GM10266 (cell line): ENCODE measurements around the gene BMP8A.
"Not testable (repeated sequence)": the region's sequence is repeated elsewhere in the genome, so short reads cannot be mapped to it uniquely, and the experiment has no call there.

Source experiments
- DNase-seq: peaks from one replicate; pipeline ENCODE4 v3.0.0; 2012; ENCODE audit errors: extremely low spot score
- TF ChIP-seq, protein P1 (sequence below): IDR thresholded peaks from 2 replicates; pipeline ENCODE4 v1.5.1; 2012; ENCODE audit warnings: mild to moderate bottlenecking, low read depth; ENCODE audit not compliant: control insufficient read depth, insufficient read depth; ENCODE audit errors: missing control alignments

The BMP8A gene

DNA sequence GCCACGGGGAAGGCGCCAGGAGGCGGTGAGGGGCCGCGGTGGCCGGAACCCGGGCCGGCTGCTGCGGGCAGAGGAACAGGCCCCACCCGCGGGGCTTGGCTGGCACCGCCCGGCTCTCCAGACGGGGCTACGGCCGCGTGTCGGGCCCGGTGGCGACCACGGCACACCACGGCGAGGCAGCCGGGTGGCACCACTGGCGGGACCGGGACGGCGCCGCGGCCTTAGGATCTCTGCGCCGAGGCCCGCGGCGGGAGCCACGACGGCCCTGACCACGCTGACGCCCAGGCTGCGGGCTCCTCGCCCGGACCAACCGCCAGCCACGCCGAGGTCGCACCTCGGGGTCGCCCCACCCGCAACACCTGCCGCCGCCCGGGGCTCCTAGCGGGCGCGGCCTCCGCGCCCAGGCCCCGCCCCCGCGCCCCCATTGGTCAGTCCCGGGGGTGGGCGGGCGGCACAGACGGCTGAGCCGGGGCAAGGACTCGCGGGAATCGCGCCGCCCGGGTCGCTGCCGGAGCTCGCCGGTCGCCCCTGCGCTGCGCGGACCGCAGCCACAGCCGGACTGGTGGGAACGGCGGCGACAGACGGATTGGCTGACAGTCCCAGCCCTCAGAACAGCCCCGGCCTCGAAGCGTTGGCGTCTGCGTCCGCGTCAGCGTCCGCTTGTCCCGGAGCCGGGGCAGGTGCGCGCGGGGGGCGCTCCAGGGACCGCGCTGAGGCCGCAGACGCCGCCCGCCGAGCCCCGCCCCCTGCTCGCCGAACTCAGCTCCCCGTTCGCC lies at the start of gene BMP8A:
Gene BMP8A, plus strand, starts transcription at position 491 of the 776 bp plus-strand sequence. CDS start 356 bp downstream, outside the sequence.
- peak; percentile 94 for DNase-seq
- TF ChIP-seq, protein P1, sequence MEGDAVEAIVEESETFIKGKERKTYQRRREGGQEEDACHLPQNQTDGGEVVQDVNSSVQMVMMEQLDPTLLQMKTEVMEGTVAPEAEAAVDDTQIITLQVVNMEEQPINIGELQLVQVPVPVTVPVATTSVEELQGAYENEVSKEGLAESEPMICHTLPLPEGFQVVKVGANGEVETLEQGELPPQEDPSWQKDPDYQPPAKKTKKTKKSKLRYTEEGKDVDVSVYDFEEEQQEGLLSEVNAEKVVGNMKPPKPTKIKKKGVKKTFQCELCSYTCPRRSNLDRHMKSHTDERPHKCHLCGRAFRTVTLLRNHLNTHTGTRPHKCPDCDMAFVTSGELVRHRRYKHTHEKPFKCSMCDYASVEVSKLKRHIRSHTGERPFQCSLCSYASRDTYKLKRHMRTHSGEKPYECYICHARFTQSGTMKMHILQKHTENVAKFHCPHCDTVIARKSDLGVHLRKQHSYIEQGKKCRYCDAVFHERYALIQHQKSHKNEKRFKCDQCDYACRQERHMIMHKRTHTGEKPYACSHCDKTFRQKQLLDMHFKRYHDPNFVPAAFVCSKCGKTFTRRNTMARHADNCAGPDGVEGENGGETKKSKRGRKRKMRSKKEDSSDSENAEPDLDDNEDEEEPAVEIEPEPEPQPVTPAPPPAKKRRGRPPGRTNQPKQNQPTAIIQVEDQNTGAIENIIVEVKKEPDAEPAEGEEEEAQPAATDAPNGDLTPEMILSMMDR = no peak

DNA sequence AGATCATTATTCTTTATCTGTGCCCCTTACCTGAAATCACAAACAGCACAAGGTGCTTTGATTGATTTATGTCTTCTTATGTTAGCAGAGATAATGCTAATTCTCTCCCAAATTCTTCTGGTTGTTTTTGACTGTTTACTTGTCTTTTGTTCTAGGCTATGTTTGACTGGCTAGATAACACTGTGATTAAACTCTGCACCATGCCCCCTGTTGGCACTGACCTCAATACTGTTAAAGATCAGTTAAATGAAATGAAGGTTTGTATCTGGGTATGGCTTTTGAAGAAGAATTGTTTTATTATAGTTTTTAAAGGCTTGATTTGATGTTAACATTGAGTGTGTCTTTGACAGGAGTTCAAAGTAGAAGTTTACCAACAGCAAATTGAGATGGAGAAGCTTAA lies 49.6 kb upstream of the BMP8A start:
- TF ChIP-seq, protein P1 = no peak
- DNase-seq = no peak

- TF ChIP-seq, protein P1 = no peak
- no peak for DNase-seq
Observed at GRCh38 chr1:39445573-39445972, 45.9 kb upstream of the BMP8A start.

DNA sequence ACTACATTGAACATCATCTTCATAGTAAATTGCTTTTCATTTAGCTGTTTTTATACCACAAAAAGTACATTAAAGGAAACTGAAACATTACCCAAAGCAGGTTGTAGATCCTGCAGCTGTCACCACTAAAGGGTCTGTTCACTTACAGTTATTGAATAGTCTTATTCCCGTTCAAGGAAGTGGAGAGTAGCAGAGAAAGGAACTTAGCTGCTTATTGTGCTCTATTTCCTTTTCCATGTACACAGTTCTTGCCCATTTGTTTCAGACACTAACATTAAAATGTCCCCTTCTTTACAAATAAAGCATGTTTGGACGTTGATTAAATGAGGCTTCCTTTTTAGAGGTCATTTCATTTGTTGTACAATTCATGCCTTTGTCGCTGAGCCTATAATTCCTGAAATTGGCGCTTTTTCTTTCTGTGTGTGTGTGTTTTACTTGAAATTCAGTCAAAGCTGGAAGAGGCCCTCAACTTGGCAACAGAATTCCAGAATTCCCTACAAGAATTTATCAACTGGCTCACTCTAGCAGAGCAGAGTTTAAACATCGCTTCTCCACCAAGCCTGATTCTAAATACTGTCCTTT lies 44.4 kb upstream of the BMP8A start:
- DNase-seq = no peak
- TF ChIP-seq, protein P1 = no peak

GRCh38 chr1:39450041-39450440 lies 41.4 kb upstream of the BMP8A start:
- not testable (repeated sequence) for DNase-seq

- no peak for DNase-seq
- TF ChIP-seq, protein P1 = no peak
Observed at GRCh38 chr1:39450956-39451606, 40.4 kb upstream of the BMP8A start.

DNA sequence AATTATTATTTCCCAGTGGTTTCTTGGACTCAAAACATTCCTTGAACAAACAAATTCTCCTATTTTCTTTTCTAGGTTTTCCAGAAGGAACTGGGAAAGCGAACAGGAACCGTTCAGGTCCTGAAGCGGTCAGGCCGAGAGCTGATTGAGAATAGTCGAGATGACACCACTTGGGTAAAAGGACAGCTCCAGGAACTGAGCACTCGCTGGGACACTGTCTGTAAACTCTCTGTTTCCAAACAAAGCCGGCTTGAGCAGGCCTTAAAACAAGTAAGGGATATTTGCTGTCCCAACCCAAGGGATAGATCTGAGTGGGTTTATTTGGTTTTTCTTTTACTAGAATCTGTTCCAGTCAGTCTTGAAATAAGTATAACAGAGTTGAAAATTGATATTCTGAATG lies 39.4 kb upstream of the BMP8A start:
- TF ChIP-seq, protein P1 = no peak
- no peak for DNase-seq
